Measurements from ENCODE around the gene ELFN1. TPM values are rescaled to one million over a fixed set of nuclear protein-coding genes. Genes with fewer than 3 reads are reported as not detected.

Gene ELFN1
- total and polyA plus RNA-seq, 2 donors (not counting 3 experiments of a cell fraction or from before 2014, with no cell fraction given): 0.37 to 1.0 TPM

GRCh38 chr7:1715331-1715625, 45.2 kb downstream of the ELFN1 start:
- dilution Hi-C loops (cut with MboI; ENCODE audit: extremely low pct_ligation_motif_present, low sequenced_read_pairs) (no loop called here), intact Hi-C loops (cut with micrococcal nuclease) (no loop called here)
- H3K36me3 ChIP-seq (ENCODE audit: control insufficient read depth in 2 of 2, extremely low read depth in 1 of 2, insufficient read depth in 2 of 2, low read length in 2 of 2): no peaks in the 10 kb centered on the region
- H4K20me1 ChIP-seq (replicated peaks; ENCODE audit: control insufficient read depth, extremely low read depth, insufficient read depth, low read length): no peaks in the 10 kb centered on the region
- no peaks in the 10 kb centered on the region for H3K79me2 ChIP-seq (ENCODE audit: control insufficient read depth, insufficient read depth, low read length)
- no peaks in the 10 kb centered on the region for H3K9me3 ChIP-seq (replicated peaks; ENCODE audit: control insufficient read depth, insufficient read depth, low read length)
- no peaks in the 10 kb centered on the region for H3K9me1 ChIP-seq (replicated peaks; ENCODE audit: control insufficient read depth, extremely low read depth, insufficient read depth, low read length)
- H3K4me2 ChIP-seq (ENCODE audit: insufficient read depth, low read length): no peak overlapping the region
- FAIRE-seq (no peak), DNase-seq (ENCODE audit: low read depth, low spot score) (no peak)
- CTCF ChIA-PET: no interaction called here
- TF ChIP-seq, protein P1, sequence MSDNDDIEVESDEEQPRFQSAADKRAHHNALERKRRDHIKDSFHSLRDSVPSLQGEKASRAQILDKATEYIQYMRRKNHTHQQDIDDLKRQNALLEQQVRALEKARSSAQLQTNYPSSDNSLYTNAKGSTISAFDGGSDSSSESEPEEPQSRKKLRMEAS (IDR thresholded peaks at IDR 0.05; ENCODE audit: insufficient read depth, insufficient read length): no peak
- TF ChIP-seq EZH2 (IDR thresholded peaks at IDR 0.05; ENCODE audit: borderline replicate concordance, low read depth, low read length, severe bottlenecking) (no peak), GATA2 (IDR thresholded peaks at IDR 0.05; ENCODE audit: insufficient read depth, insufficient read length, low read depth, low read length) (no peak), JUN (IDR thresholded peaks at IDR 0.05; ENCODE audit: borderline replicate concordance, insufficient read depth, insufficient read length, low read depth) (no peak), CTCF (IDR thresholded peaks at IDR 0.05; ENCODE audit: extremely low read depth in 1 of 2, insufficient read depth in 1 of 2, low read depth in 1 of 2, low read length in 2 of 2) (no peak), POLR2A (IDR thresholded peaks at IDR 0.05; ENCODE audit: low read depth, low read length) (no peak), MYC (IDR thresholded peaks at IDR 0.05; ENCODE audit: low read depth, low read length) (no peak), POLR2AphosphoS5 (IDR thresholded peaks at IDR 0.05; ENCODE audit: insufficient read depth, low read depth, low read length) (no peak)
- POLR2A ChIA-PET: no interaction called here
- no TSS peak for BruUV-seq (replicated peaks)
- no peaks in the 10 kb centered on the region for H3K4me1 ChIP-seq (ENCODE audit: control insufficient read depth, extremely low read depth, insufficient read depth, low read length)
- no peaks in the 10 kb centered on the region for H3K27me3 ChIP-seq (ENCODE audit: control insufficient read depth in 2 of 2, insufficient read depth in 2 of 2, low read length in 2 of 2)
- H2AFZ ChIP-seq (ENCODE audit: low read depth, low read length): no peak overlapping the region
- no peak overlapping the region for H3K4me3 ChIP-seq (replicated peaks in 1 of 3; ENCODE audit: insufficient read depth in 1 of 3, low read depth in 1 of 3, low read length in 3 of 3)
- no peak overlapping the region for H3K9ac ChIP-seq (replicated peaks; ENCODE audit: extremely low read depth, insufficient read depth, low read length)
- H3K27ac ChIP-seq (ENCODE audit: insufficient read depth, low read depth, low read length): no peak overlapping the region

All from endothelial cell of umbilical vein (primary cell).